ENCODE data around the gene APOOL.
A peak's percentile ranks its signal among the peaks of the same experiment; 100 is the strongest.
"Not testable (repeated sequence)": the region's sequence is repeated elsewhere in the genome, so short reads cannot be mapped to it uniquely, and the experiment has no call there.

APOOL gene

DNA sequence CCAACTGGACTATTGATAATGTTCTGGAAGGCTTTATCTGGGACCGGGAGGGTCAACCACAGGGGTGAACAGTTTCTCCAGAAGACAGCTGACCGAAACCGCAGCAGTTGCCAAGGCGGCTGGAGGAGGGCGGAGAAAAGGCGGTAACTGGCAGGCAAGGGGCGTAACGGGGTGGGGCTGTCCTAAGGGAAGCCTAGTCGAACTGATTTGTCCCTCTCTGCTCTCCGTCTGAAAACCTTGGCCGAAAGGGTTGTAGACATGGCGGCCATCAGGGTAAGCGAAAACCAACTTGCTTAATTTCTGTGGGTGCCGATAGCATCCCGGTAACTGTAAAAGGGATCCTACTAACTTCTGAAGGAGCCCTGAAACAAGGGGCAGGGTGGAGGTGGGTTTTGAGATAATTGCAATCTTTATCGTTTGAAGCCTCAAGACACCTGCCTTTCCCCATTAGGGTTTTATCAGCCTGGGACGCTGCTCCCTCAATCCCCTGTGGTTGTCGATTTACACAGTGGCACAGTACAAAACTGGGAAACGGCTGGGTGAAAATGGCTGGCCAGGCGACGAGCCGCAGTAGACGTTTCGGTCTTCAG is at the start of gene APOOL:
TSS of gene APOOL (plus strand) at position 223 of the 590 bp plus-strand sequence. CDS start at position 259, 36 bp downstream.
- DNase-seq: peak; percentile 70

DNA sequence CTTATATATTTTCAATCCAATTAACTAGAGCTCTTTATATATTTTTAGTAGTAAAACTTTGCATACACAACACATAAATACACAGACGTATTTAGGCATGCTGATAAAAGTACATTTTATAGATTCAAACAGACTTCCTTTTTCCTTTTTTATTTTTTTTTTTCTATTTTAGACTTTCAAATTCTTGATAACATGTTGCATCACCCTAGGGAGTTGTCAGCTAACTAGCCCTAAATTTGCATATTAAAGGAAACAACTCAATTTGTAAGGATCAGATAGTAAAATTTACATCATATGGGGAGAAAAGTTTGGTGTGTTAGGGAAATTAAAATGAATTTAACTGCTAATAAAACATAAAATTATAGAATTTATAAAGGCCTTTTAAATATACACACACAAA is 47.4 kb upstream of the APOOL start:
- DNase-seq: no peak

DNA sequence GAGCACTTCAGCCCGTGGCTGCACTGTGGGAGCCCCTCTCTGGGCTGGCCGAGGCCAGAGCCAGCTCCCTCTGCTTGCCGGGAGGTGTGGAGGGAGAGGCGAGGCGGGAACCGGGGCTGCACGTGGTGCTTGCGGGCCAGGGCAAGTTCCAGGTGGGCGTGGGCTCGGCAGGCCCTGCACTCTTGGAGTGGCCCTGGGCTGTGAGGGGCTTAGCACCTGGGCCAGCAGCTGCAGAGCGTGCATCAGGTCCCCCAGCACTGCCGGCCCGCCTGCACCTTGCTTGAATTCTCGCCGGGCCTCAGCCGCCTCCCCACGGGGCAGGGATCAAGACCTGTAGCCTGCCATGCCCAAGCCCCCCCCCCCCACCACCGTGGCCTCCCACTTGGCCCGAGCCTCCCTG is 28.9 kb upstream of the APOOL start:
- no peak for DNase-seq

GRCh38 chrX:84991739-84992138 is 11.9 kb upstream of the APOOL start:
- not testable (repeated sequence) for DNase-seq

GRCh38 chrX:84993150-84993549 is 10.5 kb upstream of the APOOL start:
- DNase-seq: no peak

DNA sequence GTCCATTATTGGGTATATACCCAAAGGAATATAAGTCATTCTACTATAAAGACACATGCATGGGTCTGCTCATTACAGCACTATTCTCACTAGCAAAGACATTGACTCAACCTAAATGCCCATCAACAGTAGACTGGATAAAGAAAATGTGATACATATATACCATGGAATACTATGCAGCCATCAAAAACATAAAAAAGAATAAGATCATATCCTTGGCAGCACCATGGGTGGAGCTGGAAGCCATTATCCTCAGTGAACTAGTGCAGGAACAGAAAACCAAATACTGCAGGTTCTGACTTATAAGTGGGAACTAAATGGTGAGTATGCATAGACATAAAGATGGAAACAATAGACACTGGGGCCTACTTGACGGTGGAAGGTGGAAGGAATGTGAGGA is 2.3 kb upstream of the APOOL start:
- no peak for DNase-seq

DNA sequence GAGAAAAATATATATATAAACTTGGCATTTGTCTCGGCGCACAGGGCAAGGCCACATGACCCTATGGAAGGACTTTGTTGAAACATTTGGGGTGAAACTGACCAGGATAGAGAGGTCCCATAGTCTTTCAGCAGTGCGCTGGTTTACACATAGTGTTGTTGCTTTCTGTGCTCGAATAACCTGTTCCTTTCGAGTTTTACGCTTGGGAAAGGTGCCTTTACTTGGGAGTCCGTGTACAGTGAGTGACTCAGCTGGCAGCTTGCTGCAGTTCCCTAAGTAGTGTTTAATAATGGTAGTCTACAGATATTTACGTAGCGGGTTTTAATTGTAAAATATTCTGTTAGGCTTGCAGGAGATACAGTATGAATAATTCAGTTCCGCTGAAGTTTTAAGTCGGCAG is 578 bp downstream of the APOOL start:
- DNase-seq: no peak

DNA sequence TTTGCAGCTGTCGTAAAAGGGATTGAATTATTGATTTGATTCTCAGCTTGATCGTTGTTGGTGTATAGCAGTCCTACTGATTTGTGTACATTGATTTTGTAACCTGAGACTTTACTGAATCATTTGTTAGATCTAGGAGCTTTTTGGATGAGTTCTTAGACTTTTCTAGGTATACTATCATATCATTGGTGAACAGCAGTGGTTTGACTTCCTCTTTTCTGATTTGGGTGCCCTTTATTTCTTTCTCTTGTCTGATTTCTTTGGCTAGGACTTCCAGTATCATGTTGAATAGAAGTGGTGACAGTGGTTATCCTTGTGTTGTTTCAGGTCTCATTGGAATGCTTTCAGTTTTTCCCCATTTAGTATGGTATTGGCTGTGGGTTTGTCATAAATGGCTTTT is 8.4 kb downstream of the APOOL start:
- no peak for DNase-seq

GRCh38 chrX:85015351-85015750 is 11.7 kb downstream of the APOOL start:
- not testable (repeated sequence) for DNase-seq

DNA sequence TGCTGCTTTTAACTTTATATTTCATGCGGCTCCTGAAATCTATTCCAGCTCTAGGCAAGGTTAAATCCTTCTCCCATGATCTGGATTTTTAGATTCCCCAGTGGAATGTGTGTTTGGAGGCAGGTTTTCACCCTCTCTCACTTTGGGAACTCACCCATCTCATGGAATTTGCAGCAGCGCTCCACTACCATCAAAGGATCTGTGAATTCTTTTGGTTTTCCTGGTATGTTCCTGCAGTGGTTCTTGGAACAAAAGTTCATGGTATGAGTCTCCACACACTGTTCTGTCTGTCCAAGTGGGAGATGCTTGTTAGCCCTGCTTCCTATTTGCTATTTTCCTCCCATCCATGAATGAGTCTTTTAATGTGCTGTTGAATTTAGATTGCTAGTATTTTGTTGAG is 14.0 kb downstream of the APOOL start:
- no peak for DNase-seq

GRCh38 chrX:85018471-85018870 is 14.8 kb downstream of the APOOL start:
- no peak for DNase-seq

DNA sequence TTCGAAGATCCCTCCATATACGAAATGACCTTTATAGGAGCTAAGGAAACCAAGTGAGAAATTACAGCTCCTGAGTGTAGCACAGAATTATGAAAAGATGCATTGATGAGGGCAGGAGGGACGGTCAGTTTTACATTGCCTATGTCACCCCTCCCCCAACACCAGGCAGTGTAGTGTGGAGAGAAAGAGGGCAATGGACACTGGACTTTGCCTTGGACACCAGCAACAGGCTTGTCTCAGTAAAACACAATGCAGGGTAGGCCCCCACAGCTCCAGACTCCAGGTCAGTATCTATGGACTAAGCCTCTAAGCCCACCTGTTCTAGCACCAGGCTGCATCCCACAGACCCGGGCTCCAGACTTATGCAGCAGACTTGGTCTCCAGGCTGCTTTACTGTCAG is 16.5 kb downstream of the APOOL start:
- DNase-seq: no peak

- no peak for DNase-seq
Observed at GRCh38 chrX:85024044-85024443, 20.4 kb downstream of the APOOL start.

GRCh38 chrX:85024562-85024961 is 20.9 kb downstream of the APOOL start:
- DNase-seq: no peak

GRCh38 chrX:85026170-85026569 is 22.5 kb downstream of the APOOL start:
- DNase-seq: no peak

- no peak for DNase-seq
Observed at GRCh38 chrX:85029043-85029442, 25.4 kb downstream of the APOOL start.

DNA sequence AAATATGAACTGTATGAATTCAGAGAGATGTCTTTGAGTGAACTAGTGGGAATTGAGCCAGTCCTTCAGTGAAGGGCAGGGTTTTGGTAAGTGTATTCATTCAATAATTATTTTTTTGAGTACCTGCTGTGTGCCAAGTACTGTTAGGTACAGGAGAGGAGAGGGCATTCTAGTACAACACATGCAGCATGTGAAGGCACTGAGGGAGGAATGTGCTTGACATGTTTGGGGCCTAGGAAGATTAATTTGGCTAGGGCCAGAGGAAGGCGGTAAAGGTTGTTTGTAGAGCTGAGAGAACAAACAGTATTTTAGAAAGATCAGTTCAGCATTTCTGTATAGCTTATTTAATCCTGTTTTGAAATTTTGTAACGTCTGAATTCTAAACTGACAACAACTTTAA is 27.8 kb downstream of the APOOL start:
- no peak for DNase-seq

- DNase-seq: no peak
Observed at GRCh38 chrX:85037114-85037513, 33.4 kb downstream of the APOOL start.

DNA sequence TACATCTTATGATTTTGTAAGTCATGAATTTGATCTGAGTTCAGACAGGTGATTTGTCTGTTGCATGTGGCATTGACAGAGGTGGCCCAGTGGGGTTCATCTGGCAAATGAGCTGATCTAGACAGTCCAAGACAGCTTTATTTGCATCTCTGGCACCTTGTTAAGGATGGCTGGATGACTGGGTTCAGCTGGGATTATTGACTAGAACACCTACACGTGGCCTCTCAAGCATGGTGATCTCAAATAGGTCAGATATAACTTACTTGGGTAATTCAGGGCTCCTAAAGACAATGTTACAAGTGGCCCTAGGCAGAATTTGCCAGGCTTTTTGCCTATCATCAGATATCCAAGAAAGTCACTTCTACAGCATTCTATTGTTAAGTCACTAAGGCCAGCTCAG is 48.0 kb downstream of the APOOL start:
- no peak for DNase-seq

- no peak for DNase-seq
Observed at GRCh38 chrX:85052205-85052604, 48.5 kb downstream of the APOOL start.

- no peak for DNase-seq
Observed at GRCh38 chrX:85052636-85053343, 49.1 kb downstream of the APOOL start.

DNA sequence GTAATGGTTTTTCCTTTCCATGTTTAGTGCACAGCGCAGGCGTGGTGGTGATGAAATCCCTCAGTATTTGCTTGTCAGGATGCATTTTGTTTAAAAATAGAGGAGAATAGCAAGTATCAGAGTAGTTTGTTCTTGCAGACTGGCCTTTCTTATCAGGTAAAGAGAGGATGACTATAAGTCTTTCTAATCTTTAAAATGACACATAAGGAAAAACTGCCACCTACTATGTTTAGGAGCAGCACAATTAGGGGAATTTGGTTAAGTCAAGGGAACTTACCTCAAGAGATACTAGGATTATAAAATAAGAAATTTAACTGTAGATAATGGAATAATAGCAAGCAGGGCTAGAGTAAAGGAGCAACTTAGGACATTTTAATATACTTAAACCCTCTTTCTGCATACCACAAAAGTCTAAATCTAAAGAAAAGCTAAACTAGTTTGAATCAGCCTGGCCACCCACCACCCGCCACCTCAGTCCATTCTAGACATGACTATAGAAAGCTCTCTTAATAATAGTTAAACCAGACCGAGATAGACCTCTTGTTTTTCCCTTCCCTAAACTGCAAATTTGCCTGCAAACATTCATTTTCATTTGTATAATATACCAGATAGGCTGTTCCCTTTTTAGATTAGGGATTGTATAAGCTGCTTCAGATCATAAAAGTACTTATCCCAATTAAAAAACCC is 62.0 kb downstream of the APOOL start:
- no peak for DNase-seq

DNA sequence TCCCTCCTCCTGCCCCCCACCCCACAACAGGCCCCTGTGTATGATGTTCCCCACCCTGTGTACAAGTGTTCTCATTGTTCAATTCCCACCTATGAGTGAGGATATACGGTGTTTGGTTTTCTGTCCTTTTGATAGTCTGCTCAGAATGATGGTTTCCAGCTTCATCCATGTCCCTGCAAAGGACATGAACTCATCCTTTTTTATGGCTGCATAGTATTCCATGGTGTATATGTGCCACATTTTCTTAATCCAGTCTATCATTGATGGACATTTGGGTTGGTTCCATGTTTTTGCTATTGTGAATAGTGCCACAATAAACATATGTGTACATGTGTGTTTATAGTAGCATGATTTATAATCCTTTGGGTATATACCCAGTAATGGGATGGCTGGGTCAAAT is 73.6 kb downstream of the APOOL start:
- not testable (repeated sequence) for DNase-seq

- DNase-seq: no peak
Observed at GRCh38 chrX:85084770-85085393, 81.2 kb downstream of the APOOL start.
